Measurements from ENCODE around the gene ZNF839.

The ZNF839 gene

GRCh38 chr14:102316338-102316742 is 3.2 kb upstream of the ZNF839 start:
- Histone ChIP-seq H3K4me2 (ENCODE audit: low read depth, low read length, poor library complexity, severe bottlenecking) (peak overlapping the region; percentile 64), H3K9me2 (replicated peaks; ENCODE audit: low read depth, low read length) (no peaks in the 10 kb centered on the region), H3K36me3 (ENCODE audit: insufficient read depth, low read length) (no peaks in the 10 kb centered on the region), H3K79me2 (ENCODE audit: insufficient read depth, low read length) (peaks cover 17% of the 10 kb centered on the region), H2AFZ (ENCODE audit: low read length) (peak overlapping the region; percentile 87), H3K27me3 (ENCODE audit: insufficient read depth, low read length, poor library complexity, severe bottlenecking) (no peaks in the 10 kb centered on the region), H3K9me3 (ENCODE audit: insufficient read depth, low read depth, low read length) (no peaks in the 10 kb centered on the region), H3K4me1 (ENCODE audit: insufficient read depth, low read length, poor library complexity, severe bottlenecking) (peaks cover 30% of the 10 kb centered on the region), H3F3A (ENCODE audit: low read depth) (no peaks in the 10 kb centered on the region), H3K9ac (ENCODE audit: low read depth, low read length, poor library complexity, severe bottlenecking) (peak overlapping the region; percentile 72), H4K20me1 (ENCODE audit: insufficient read depth, low read length, poor library complexity, severe bottlenecking) (no peaks in the 10 kb centered on the region), H3K4me3 (ENCODE audit: low read length, poor library complexity, severe bottlenecking) (peak overlapping the region; percentile 76)
- TF ChIP-seq CTCF (conservative IDR thresholded peaks at IDR 0.05; ENCODE audit: low read length) (no peak), EZH2phosphoT487 (IDR thresholded peaks at IDR 0.05; ENCODE audit: borderline replicate concordance) (no peak)

- H3F3A ChIP-seq (ENCODE audit: low read depth): no peaks in the 10 kb centered on the region
- peaks cover 17% of the 10 kb centered on the region for H3K79me2 ChIP-seq (ENCODE audit: insufficient read depth, low read length)
- H3K9me2 ChIP-seq (replicated peaks; ENCODE audit: low read depth, low read length): no peaks in the 10 kb centered on the region
- no peak for TF ChIP-seq EZH2phosphoT487 (IDR thresholded peaks at IDR 0.05; ENCODE audit: borderline replicate concordance)
- TF ChIP-seq CTCF (conservative IDR thresholded peaks at IDR 0.05; ENCODE audit: low read length): peak; percentile 69
- no peaks in the 10 kb centered on the region for H4K20me1 ChIP-seq (ENCODE audit: insufficient read depth, low read length, poor library complexity, severe bottlenecking)
- H3K4me2 ChIP-seq (ENCODE audit: low read depth, low read length, poor library complexity, severe bottlenecking): peak overlapping the region; percentile 97
- no peaks in the 10 kb centered on the region for H3K27me3 ChIP-seq (ENCODE audit: insufficient read depth, low read length, poor library complexity, severe bottlenecking)
- H2AFZ ChIP-seq (ENCODE audit: low read length): peak overlapping the region; percentile 94
- H3K4me3 ChIP-seq (ENCODE audit: low read length, poor library complexity, severe bottlenecking): peak overlapping the region; percentile 76
- peaks cover 31% of the 10 kb centered on the region for H3K4me1 ChIP-seq (ENCODE audit: insufficient read depth, low read length, poor library complexity, severe bottlenecking)
- peak overlapping the region; percentile 72 for H3K9ac ChIP-seq (ENCODE audit: low read depth, low read length, poor library complexity, severe bottlenecking)
- H3K9me3 ChIP-seq (ENCODE audit: insufficient read depth, low read depth, low read length): no peaks in the 10 kb centered on the region
- H3K36me3 ChIP-seq (ENCODE audit: insufficient read depth, low read length): no peaks in the 10 kb centered on the region
These were observed 2.6 kb upstream of the ZNF839 start for GRCh38 chr14:102316743-102317563.

- TF ChIP-seq CTCF (conservative IDR thresholded peaks at IDR 0.05; ENCODE audit: low read length) (peak; percentile 52), EZH2phosphoT487 (IDR thresholded peaks at IDR 0.05; ENCODE audit: borderline replicate concordance) (no peak)
- H2AFZ ChIP-seq (ENCODE audit: low read length): peak overlapping the region; percentile 94
- no peaks in the 10 kb centered on the region for H3K9me3 ChIP-seq (ENCODE audit: insufficient read depth, low read depth, low read length)
- no peaks in the 10 kb centered on the region for H3K27me3 ChIP-seq (ENCODE audit: insufficient read depth, low read length, poor library complexity, severe bottlenecking)
- H3K4me2 ChIP-seq (ENCODE audit: low read depth, low read length, poor library complexity, severe bottlenecking): peak overlapping the region; percentile 97
- H3K4me1 ChIP-seq (ENCODE audit: insufficient read depth, low read length, poor library complexity, severe bottlenecking): peaks cover 31% of the 10 kb centered on the region
- H4K20me1 ChIP-seq (ENCODE audit: insufficient read depth, low read length, poor library complexity, severe bottlenecking): no peaks in the 10 kb centered on the region
- H3K36me3 ChIP-seq (ENCODE audit: insufficient read depth, low read length): no peaks in the 10 kb centered on the region
- peak overlapping the region; percentile 72 for H3K9ac ChIP-seq (ENCODE audit: low read depth, low read length, poor library complexity, severe bottlenecking)
- peaks cover 17% of the 10 kb centered on the region for H3K79me2 ChIP-seq (ENCODE audit: insufficient read depth, low read length)
- no peaks in the 10 kb centered on the region for H3K9me2 ChIP-seq (replicated peaks; ENCODE audit: low read depth, low read length)
- H3F3A ChIP-seq (ENCODE audit: low read depth): no peaks in the 10 kb centered on the region
- H3K4me3 ChIP-seq (ENCODE audit: low read length, poor library complexity, severe bottlenecking): peak overlapping the region; percentile 76
These were observed 1.8 kb upstream of the ZNF839 start for GRCh38 chr14:102317564-102318248.

Measured in Loucy (cell line).